Neural crest cell (in vitro differentiated cells): ENCODE data around the gene RGS14. TPM values are rescaled to one million over a fixed set of nuclear protein-coding genes. Genes with fewer than 3 reads are reported as not detected.

Experiments
- DNase-seq: peaks from one replicate; pipeline ENCODE4 v3.0.0; 2021; ENCODE audit warnings: low read depth, mixed read lengths, low spot score
- H3K27ac Mint-ChIP-seq: one replicate; pipeline ENCODE4 v1.8.0; 2021; ENCODE audit warnings: mild to moderate bottlenecking, mixed read lengths; ENCODE audit not compliant: unreplicated experiment
- H3K27me3 Mint-ChIP-seq: 2 replicates; pipeline ENCODE4 v1.8.0; 2021; ENCODE audit warnings: low read depth, mild to moderate bottlenecking, mixed read lengths
- H3K36me3 Mint-ChIP-seq: 2 replicates; pipeline ENCODE4 v1.8.0; 2021; ENCODE audit warnings: low read depth, mild to moderate bottlenecking, mixed read lengths
- H3K4me1 Mint-ChIP-seq: 2 replicates; pipeline ENCODE4 v1.8.0; 2021; ENCODE audit warnings: mixed read lengths
- H3K4me3 Mint-ChIP-seq: one replicate; pipeline ENCODE4 v1.8.0; 2021; ENCODE audit warnings: mild to moderate bottlenecking, mixed read lengths
- H3K9me3 Mint-ChIP-seq: 2 replicates; pipeline ENCODE4 v1.8.0; 2021; ENCODE audit warnings: mixed read lengths
- CTCF ChIP-seq: fragments of 200-600 bp; sonication (generic); conservative IDR thresholded peaks from 2 replicates; pipeline ENCODE4 v1.5.0; 2021; ENCODE audit warnings: antibody characterized with exemption, mild to moderate bottlenecking
- total RNA-seq: library from RNA; stranded (reverse); gene quantifications from 2 replicates; pipeline ENCODE4 v1.2.1, GENCODE V29; 2021

RGS14 gene
- total RNA-seq, 1 donor from 2014 or later = 12.3 TPM

GRCh38 chr5:177378884-177379883, 21.5 kb downstream of the RGS14 start:
- no peaks in the 10 kb centered on the region for H3K36me3 Mint-ChIP-seq
- H3K4me3 Mint-ChIP-seq = no peak overlapping the region
- H3K4me1 Mint-ChIP-seq = peaks cover 5% of the 10 kb centered on the region
- DNase-seq = no peak
- H3K27ac Mint-ChIP-seq = no peak overlapping the region
- H3K9me3 Mint-ChIP-seq = no peaks in the 10 kb centered on the region
- H3K27me3 Mint-ChIP-seq = peaks cover 6% of the 10 kb centered on the region
- TF ChIP-seq CTCF = no peak

GRCh38 chr5:177380805-177381126, 23.0 kb downstream of the RGS14 start:
- H3K36me3 Mint-ChIP-seq = no peaks in the 10 kb centered on the region
- H3K27me3 Mint-ChIP-seq = peaks cover 6% of the 10 kb centered on the region
- TF ChIP-seq CTCF = no peak
- H3K27ac Mint-ChIP-seq = no peak overlapping the region
- DNase-seq = no peak
- H3K4me3 Mint-ChIP-seq = no peak overlapping the region
- H3K4me1 Mint-ChIP-seq = peaks cover 5% of the 10 kb centered on the region
- H3K9me3 Mint-ChIP-seq = no peaks in the 10 kb centered on the region

GRCh38 chr5:177382423-177383029, 24.8 kb downstream of the RGS14 start:
- Mint-ChIP-seq H3K9me3 (no peaks in the 10 kb centered on the region), H3K27me3 (peaks cover 6% of the 10 kb centered on the region), H3K36me3 (no peaks in the 10 kb centered on the region), H3K4me1 (peaks cover 5% of the 10 kb centered on the region), H3K27ac (no peak overlapping the region), H3K4me3 (no peak overlapping the region)
- no peak for DNase-seq
- no peak for TF ChIP-seq CTCF

- no peak for TF ChIP-seq CTCF
- no peak for DNase-seq
- peaks cover 5% of the 10 kb centered on the region for H3K4me1 Mint-ChIP-seq
- peaks cover 6% of the 10 kb centered on the region for H3K27me3 Mint-ChIP-seq
- no peak overlapping the region for H3K4me3 Mint-ChIP-seq
- H3K9me3 Mint-ChIP-seq = no peaks in the 10 kb centered on the region
- no peaks in the 10 kb centered on the region for H3K36me3 Mint-ChIP-seq
- H3K27ac Mint-ChIP-seq = no peak overlapping the region
These were observed 25.5 kb downstream of the RGS14 start for GRCh38 chr5:177383181-177383580.

GRCh38 chr5:177384134-177384533, 26.4 kb downstream of the RGS14 start, which contains the start of gene SLC34A1:
TSS of gene SLC34A1 (plus strand) at chr5:177384434. CDS start at chr5:177385742, 1,308 bp downstream.
- peaks cover 6% of the 10 kb centered on the region for H3K27me3 Mint-ChIP-seq
- no peak for TF ChIP-seq CTCF
- peaks cover 14% of the 10 kb centered on the region for H3K4me1 Mint-ChIP-seq
- H3K27ac Mint-ChIP-seq = no peak within 1 kb of the TSS
- no peaks in the 10 kb centered on the region for H3K9me3 Mint-ChIP-seq
- no peaks in the 10 kb centered on the region for H3K36me3 Mint-ChIP-seq
- H3K4me3 Mint-ChIP-seq = no peak within 1 kb of the TSS
- DNase-seq = no peak
